HepG2 (cell line): ENCODE measurements around the gene NUP153. TPM values are rescaled to one million over a fixed set of nuclear protein-coding genes. Genes with fewer than 3 reads are reported as not detected.

Source experiments
- KLF13 ChIP-seq: sonication (generic); formaldehyde crosslinking; IDR thresholded peaks from 2 replicates; pipeline ENCODE4 v1.4.0; 2020; ENCODE audit warnings: mild to moderate bottlenecking, missing genetic modification reagents
- MBNL3 ChIP-seq: fragments of 250-450 bp; sonication (Bioruptor Pico); conservative IDR thresholded peaks from 2 replicates; pipeline ENCODE4 v1.8.0; 2022; ENCODE audit warnings: mild to moderate bottlenecking, inconsistent platforms
- PCBP1 ChIP-seq: fragments of 200-400 bp; formaldehyde crosslinking; IDR thresholded peaks from 2 replicates; pipeline ENCODE4 v1.6.1; 2017; ENCODE audit warnings: mild to moderate bottlenecking, low read depth, low read length, borderline replicate concordance
- PREB ChIP-seq: sonication (generic); formaldehyde crosslinking; IDR thresholded peaks from 2 replicates; pipeline ENCODE4 v1.4.0; 2020; ENCODE audit warnings: missing genetic modification reagents
- RELA ChIP-seq: sonication (generic); formaldehyde crosslinking; IDR thresholded peaks from 2 replicates; pipeline ENCODE4 v1.4.0; 2020; ENCODE audit warnings: missing genetic modification reagents
- TRAFD1 ChIP-seq: sonication (generic); formaldehyde crosslinking; IDR thresholded peaks from 2 replicates; pipeline ENCODE4 v1.5.1; 2020; ENCODE audit warnings: missing genetic modification reagents, mild to moderate bottlenecking, borderline replicate concordance
- WIZ ChIP-seq: sonication (generic); formaldehyde crosslinking; IDR thresholded peaks from 2 replicates; pipeline ENCODE4 v1.5.1; 2020; ENCODE audit warnings: mild to moderate bottlenecking, missing genetic modification reagents
- ZNF672 ChIP-seq: sonication (generic); formaldehyde crosslinking; IDR thresholded peaks from 2 replicates; pipeline ENCODE4 v1.8.1; 2022; ENCODE audit warnings: missing genetic modification reagents
- ZNF782 ChIP-seq: sonication (generic); formaldehyde crosslinking; IDR thresholded peaks from 2 replicates; pipeline ENCODE4 v1.4.0; 2020; ENCODE audit warnings: missing genetic modification reagents, mild to moderate bottlenecking, borderline replicate concordance
- polyA plus RNA-seq, 8 experiments: library from polyadenylated mRNA; depleted of rRNA in 3 of 8; stranded (reverse) in 7 of 8; unstranded in 1 of 8; fragments of >200 nt; fragmentation: Illumina TruSeq in 4 of 8; extraction: Trizol in 4 of 8; gene quantifications; 2 replicates each; pipeline versions ENCODE4 v1.2.1 to v1.2.3, GENCODE V29; 2011 to 2016; ENCODE audit warnings: low read depth in 4 of 8, missing spikeins in 1 of 8, mixed read lengths in 1 of 8; ENCODE audit not compliant: insufficient read depth in 1 of 8
- total RNA-seq, 5 experiments: library from RNA; depleted of rRNA; stranded (reverse); fragments of >200 nt; fragmentation: Illumina TruSeq; extraction: Trizol; gene quantifications; 2 replicates each; pipeline ENCODE4 v1.2.3, GENCODE V29; 2016; ENCODE audit warnings: low read depth in 1 of 5
- TF ChIP-seq, protein P1 (sequence below): sonication (generic); formaldehyde crosslinking; IDR thresholded peaks from 2 replicates; pipeline ENCODE4 v1.4.0; 2020; ENCODE audit warnings: mild to moderate bottlenecking, missing genetic modification reagents
- TF ChIP-seq, protein P2 (sequence below): sonication (generic); formaldehyde crosslinking; IDR thresholded peaks from 2 replicates; pipeline ENCODE4 v1.4.0; 2020; ENCODE audit warnings: missing genetic modification reagents
- TF ChIP-seq, protein P3 (sequence below): sonication (generic); formaldehyde crosslinking; IDR thresholded peaks from 2 replicates; pipeline ENCODE4 v1.5.1; 2020; ENCODE audit warnings: mild to moderate bottlenecking, missing genetic modification reagents, borderline replicate concordance

The NUP153 gene
- total and polyA plus RNA-seq, 2 of the 13 experiments (the other 11 are each of a cell fraction or from before 2014, with no cell fraction given) = 29.8 to 55.2 TPM

DNA sequence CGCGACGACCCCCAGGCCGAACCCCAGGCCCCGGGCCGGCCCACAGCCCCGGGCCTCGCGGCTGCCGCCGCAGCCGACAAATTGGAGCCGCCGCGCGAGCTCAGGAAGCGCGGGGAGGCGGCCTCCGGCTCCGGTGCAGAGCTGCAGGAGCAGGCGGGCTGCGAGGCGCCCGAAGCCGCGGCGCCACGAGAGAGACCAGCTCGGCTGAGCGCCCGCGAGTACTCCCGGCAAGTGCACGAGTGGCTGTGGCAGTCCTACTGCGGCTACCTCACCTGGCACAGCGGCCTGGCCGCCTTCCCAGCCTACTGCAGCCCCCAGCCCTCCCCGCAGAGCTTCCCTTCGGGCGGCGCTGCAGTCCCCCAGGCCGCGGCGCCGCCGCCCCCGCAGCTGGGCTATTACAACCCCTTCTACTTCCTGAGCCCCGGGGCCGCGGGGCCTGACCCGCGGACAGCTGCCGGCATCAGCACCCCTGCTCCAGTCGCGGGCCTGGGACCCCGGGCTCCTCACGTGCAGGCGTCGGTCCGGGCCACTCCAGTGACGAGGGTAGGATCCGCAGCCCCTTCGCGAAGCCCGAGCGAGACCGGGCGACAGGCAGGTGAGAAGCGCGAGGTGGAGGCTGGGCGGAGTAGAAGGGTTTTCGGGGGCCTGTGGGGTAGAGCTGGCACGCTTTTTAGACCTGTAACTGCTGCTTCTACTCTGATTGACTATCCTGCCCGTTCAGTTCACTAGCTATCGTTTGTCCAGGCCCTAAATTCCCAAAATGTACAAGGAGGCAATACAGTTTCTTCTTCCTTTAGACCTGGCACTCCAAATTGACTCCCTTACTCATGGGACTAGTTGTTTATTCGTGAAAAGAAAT lies 106.0 kb downstream of the NUP153 start (continued):
- TF ChIP-seq, protein P1, sequence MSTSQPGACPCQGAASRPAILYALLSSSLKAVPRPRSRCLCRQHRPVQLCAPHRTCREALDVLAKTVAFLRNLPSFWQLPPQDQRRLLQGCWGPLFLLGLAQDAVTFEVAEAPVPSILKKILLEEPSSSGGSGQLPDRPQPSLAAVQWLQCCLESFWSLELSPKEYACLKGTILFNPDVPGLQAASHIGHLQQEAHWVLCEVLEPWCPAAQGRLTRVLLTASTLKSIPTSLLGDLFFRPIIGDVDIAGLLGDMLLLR (CRISPR knock-in tag) = no peak
- no peak for TF ChIP-seq TRAFD1 (CRISPR knock-in tag)
- 0 out of 2 replicates have a peak, but pooled peaks have one; percentile 23 for TF ChIP-seq ZNF782 (CRISPR knock-in tag)
- TF ChIP-seq KLF13 (CRISPR knock-in tag) = no peak
- TF ChIP-seq WIZ (CRISPR knock-in tag) = no peak; the same call in 1 of the 2 replicates
- 0 out of 2 replicates have a peak, but pooled peaks have one; percentile 37 for TF ChIP-seq PREB
- no peak for TF ChIP-seq PCBP1
- TF ChIP-seq ZNF672 (CRISPR knock-in tag) = no peak
- TF ChIP-seq, protein P2, sequence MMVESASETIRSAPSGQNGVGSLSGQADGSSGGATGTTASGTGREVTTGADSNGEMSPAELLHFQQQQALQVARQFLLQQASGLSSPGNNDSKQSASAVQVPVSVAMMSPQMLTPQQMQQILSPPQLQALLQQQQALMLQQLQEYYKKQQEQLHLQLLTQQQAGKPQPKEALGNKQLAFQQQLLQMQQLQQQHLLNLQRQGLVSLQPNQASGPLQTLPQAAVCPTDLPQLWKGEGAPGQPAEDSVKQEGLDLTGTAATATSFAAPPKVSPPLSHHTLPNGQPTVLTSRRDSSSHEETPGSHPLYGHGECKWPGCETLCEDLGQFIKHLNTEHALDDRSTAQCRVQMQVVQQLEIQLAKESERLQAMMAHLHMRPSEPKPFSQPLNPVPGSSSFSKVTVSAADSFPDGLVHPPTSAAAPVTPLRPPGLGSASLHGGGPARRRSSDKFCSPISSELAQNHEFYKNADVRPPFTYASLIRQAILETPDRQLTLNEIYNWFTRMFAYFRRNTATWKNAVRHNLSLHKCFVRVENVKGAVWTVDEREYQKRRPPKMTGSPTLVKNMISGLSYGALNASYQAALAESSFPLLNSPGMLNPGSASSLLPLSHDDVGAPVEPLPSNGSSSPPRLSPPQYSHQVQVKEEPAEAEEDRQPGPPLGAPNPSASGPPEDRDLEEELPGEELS (CRISPR knock-in tag) = no peak
- TF ChIP-seq, protein P3, sequence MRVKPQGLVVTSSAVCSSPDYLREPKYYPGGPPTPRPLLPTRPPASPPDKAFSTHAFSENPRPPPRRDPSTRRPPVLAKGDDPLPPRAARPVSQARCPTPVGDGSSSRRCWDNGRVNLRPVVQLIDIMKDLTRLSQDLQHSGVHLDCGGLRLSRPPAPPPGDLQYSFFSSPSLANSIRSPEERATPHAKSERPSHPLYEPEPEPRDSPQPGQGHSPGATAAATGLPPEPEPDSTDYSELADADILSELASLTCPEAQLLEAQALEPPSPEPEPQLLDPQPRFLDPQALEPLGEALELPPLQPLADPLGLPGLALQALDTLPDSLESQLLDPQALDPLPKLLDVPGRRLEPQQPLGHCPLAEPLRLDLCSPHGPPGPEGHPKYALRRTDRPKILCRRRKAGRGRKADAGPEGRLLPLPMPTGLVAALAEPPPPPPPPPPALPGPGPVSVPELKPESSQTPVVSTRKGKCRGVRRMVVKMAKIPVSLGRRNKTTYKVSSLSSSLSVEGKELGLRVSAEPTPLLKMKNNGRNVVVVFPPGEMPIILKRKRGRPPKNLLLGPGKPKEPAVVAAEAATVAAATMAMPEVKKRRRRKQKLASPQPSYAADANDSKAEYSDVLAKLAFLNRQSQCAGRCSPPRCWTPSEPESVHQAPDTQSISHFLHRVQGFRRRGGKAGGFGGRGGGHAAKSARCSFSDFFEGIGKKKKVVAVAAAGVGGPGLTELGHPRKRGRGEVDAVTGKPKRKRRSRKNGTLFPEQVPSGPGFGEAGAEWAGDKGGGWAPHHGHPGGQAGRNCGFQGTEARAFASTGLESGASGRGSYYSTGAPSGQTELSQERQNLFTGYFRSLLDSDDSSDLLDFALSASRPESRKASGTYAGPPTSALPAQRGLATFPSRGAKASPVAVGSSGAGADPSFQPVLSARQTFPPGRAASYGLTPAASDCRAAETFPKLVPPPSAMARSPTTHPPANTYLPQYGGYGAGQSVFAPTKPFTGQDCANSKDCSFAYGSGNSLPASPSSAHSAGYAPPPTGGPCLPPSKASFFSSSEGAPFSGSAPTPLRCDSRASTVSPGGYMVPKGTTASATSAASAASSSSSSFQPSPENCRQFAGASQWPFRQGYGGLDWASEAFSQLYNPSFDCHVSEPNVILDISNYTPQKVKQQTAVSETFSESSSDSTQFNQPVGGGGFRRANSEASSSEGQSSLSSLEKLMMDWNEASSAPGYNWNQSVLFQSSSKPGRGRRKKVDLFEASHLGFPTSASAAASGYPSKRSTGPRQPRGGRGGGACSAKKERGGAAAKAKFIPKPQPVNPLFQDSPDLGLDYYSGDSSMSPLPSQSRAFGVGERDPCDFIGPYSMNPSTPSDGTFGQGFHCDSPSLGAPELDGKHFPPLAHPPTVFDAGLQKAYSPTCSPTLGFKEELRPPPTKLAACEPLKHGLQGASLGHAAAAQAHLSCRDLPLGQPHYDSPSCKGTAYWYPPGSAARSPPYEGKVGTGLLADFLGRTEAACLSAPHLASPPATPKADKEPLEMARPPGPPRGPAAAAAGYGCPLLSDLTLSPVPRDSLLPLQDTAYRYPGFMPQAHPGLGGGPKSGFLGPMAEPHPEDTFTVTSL (CRISPR knock-in tag) = no peak
- no peak for TF ChIP-seq RELA
- TF ChIP-seq MBNL3 = no peak
